Lung (tissue), 12 donors: Measurements from ENCODE around the gene ALG6. TPM values are rescaled to one million over a fixed set of nuclear protein-coding genes. Genes with fewer than 3 reads are reported as not detected.
A peak's percentile ranks its signal among the peaks of the same experiment; 100 is the strongest.

Experiments
- ATAC-seq: fragments of 200-7000 bp; cut with Tn5 transposase; one replicate; pipeline ENCODE4 v1.9.1; 2020; ENCODE audit warnings: moderate number of reproducible peaks; ENCODE audit not compliant: insufficient read depth, low FRiP score
- DNase-seq, 3 donors: peaks; one replicate each; pipeline ENCODE4 v3.0.0-alpha.2; 2013 to 2017
- H3K27ac ChIP-seq, 2 donors: one replicate each; pipeline ENCODE4 v1.5.1; 2013; ENCODE audit warnings: mild to moderate bottlenecking in 2 of 2, moderate library complexity in 2 of 2, control low read depth in 1 of 2, inconsistent platforms in 1 of 2, low read depth in 1 of 2, low read length in 1 of 2
- H3K27me3 ChIP-seq, 3 donors: one replicate each; pipeline ENCODE4 v1.5.1; 2013; ENCODE audit warnings: low read length in 2 of 3; ENCODE audit not compliant: control insufficient read depth in 3 of 3, insufficient read depth in 3 of 3
- H3K36me3 ChIP-seq, 4 donors: one replicate each; pipeline ENCODE4 v1.5.1; 2013; ENCODE audit warnings: low read length in 4 of 4, mild to moderate bottlenecking in 1 of 4, moderate library complexity in 1 of 4; ENCODE audit not compliant: control insufficient read depth in 4 of 4, insufficient read depth in 4 of 4
- H3K4me1 ChIP-seq, 5 donors: one replicate each; pipeline ENCODE4 v1.5.1; 2013; ENCODE audit warnings: low read length in 5 of 5, mild to moderate bottlenecking in 2 of 5, moderate library complexity in 1 of 5; ENCODE audit not compliant: control insufficient read depth in 5 of 5, insufficient read depth in 5 of 5
- H3K4me3 ChIP-seq: one replicate; pipeline ENCODE4 v1.5.1; 2013; ENCODE audit warnings: mild to moderate bottlenecking, control low read depth, moderate library complexity
- H3K9ac ChIP-seq, 2 donors: one replicate each; pipeline ENCODE4 v1.5.1; 2013; ENCODE audit warnings: low read length in 2 of 2, control low read depth in 1 of 2; ENCODE audit not compliant: insufficient read depth in 1 of 2
- H3K9me3 ChIP-seq, 4 donors: one replicate each; pipeline ENCODE4 v1.5.1; 2013; ENCODE audit warnings: low read length in 3 of 4, mild to moderate bottlenecking in 1 of 4, moderate library complexity in 1 of 4; ENCODE audit not compliant: control insufficient read depth in 4 of 4, insufficient read depth in 3 of 4
- CTCF ChIP-seq: IDR thresholded peaks from 2 replicates; pipeline ENCODE4 v1.5.1; 2012; ENCODE audit warnings: mild to moderate bottlenecking; ENCODE audit errors: control extremely low read depth, extremely low read depth
- WGBS, 2 donors: extraction: QIAGEN DNeasy Blood & Tissue Kit; methylation state at CpG; one replicate each; pipeline ENCODE4 v1.1.7; 2013; 5-methylcytosine and 5-hydroxymethylcytosine counted together
- polyA plus RNA-seq, 2 donors: library from polyadenylated mRNA; stranded (reverse); fragments of 200-250 nt; gene quantifications; one replicate each; pipeline ENCODE4 v1.2.1, GENCODE V29; 2013
- total RNA-seq, 2 donors: library from RNA; depleted of rRNA in 1 of 2; stranded (reverse); fragments of >200 nt in 1 of 2; gene quantifications; one replicate each; pipeline ENCODE4 v1.2.1, GENCODE V29; 2014 to 2021
- donor health status: control.
- donor health status: control.
- donor health status: Bipolar disorder and iron deficiency.
- donor health status: healthy.
- donor health status: DM: yes; HTN: yes; CAD: no.

ALG6 gene
- total and polyA plus RNA-seq, 4 donors, result 8.2 to 25.3 (median 11.8) TPM

GRCh38 chr1:63321785-63322113 lies 45.7 kb upstream of the ALG6 start:
- H3K9ac ChIP-seq, result no peak overlapping the region
- H3K9me3 ChIP-seq, result peaks cover 0 to 29% (median 0%) of the 10 kb centered on the region in 4 donors
- H3K4me3 ChIP-seq, result peak overlapping the region; percentile 40
- no peak for ATAC-seq
- no peak for TF ChIP-seq CTCF
- peaks cover 0 to 26% (median 0%) of the 10 kb centered on the region in 5 donors for H3K4me1 ChIP-seq
- WGBS, 2 donors, result 5 to 8% methylated on average over 12 of the region's 12 CpGs
- peak in 2 of 3 donors; percentile 13 to 41 for DNase-seq
- peaks cover 0 to 86% (median 73%) of the 10 kb centered on the region in 3 donors for H3K27me3 ChIP-seq
- no peak overlapping the region for H3K27ac ChIP-seq
- no peaks in the 10 kb centered on the region for H3K36me3 ChIP-seq

GRCh38 chr1:63322114-63322943 lies 45.1 kb upstream of the ALG6 start, which contains the start of gene FOXD3:
FOXD3 (plus strand) TSS chr1:63322567; CDS start chr1:63323059, 492 bp downstream.
- Histone ChIP-seq H3K4me1 (peaks cover 0 to 26% (median 0%) of the 10 kb centered on the region in 5 donors), H3K36me3 (no peaks in the 10 kb centered on the region), H3K27ac (no peak within 1 kb of the TSS), H3K9ac (no peak within 1 kb of the TSS), H3K9me3 (peaks cover 0 to 29% (median 0%) of the 10 kb centered on the region in 4 donors), H3K4me3 (peak within 1 kb of the TSS; percentile 40), H3K27me3 (peaks cover 0 to 86% (median 79%) of the 10 kb centered on the region in 3 donors)
- ATAC-seq, result peak; percentile 31
- WGBS, 2 donors, result 1 to 2% methylated on average over 68 to 85 of the region's 85 CpGs
- DNase-seq, result peak; percentile 77 to 85 (median 77)
- TF ChIP-seq CTCF, result no peak

DNA sequence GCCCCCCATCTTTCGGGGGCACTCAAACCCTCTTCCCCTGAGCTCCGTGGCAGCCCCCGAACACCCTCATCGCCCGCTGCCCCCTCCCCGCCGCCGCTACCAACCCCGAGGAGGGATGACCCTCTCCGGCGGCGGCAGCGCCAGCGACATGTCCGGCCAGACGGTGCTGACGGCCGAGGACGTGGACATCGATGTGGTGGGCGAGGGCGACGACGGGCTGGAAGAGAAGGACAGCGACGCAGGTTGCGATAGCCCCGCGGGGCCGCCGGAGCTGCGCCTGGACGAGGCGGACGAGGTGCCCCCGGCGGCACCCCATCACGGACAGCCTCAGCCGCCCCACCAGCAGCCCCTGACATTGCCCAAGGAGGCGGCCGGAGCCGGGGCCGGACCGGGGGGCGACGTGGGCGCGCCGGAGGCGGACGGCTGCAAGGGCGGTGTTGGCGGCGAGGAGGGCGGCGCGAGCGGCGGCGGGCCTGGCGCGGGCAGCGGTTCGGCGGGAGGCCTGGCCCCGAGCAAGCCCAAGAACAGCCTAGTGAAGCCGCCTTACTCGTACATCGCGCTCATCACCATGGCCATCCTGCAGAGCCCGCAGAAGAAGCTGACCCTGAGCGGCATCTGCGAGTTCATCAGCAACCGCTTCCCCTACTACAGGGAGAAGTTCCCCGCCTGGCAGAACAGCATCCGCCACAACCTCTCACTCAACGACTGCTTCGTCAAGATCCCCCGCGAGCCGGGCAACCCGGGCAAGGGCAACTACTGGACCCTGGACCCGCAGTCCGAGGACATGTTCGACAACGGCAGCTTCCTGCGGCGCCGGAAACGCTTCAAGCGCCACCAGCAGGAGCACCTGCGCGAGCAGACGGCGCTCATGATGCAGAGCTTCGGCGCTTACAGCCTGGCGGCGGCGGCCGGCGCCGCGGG lies 44.2 kb upstream of the ALG6 start:
- WGBS, 2 donors, result 3 to 4% methylated on average over 91 to 104 of the region's 104 CpGs
- DNase-seq (peak in 2 of 3 donors; percentile 42), ATAC-seq (no peak)
- Histone ChIP-seq H3K27me3 (peaks cover under 1 to 86% (median 80%) of the 10 kb centered on the region in 3 donors), H3K36me3 (no peaks in the 10 kb centered on the region), H3K9ac (no peak overlapping the region), H3K4me1 (peaks cover 0 to 26% (median 0%) of the 10 kb centered on the region in 5 donors), H3K27ac (no peak overlapping the region), H3K4me3 (no peak overlapping the region), H3K9me3 (peaks cover 0 to 34% (median 0%) of the 10 kb centered on the region in 4 donors)
- TF ChIP-seq CTCF, result no peak
